ENCODE data around the gene DOCK1.

Gene DOCK1

GRCh38 chr10:127039435-127039834 is 134.2 kb downstream of the DOCK1 start:
- no peak for DNase-seq (ENCODE audit: low spot score)

GRCh38 chr10:127040756-127041155 is 135.5 kb downstream of the DOCK1 start:
- no peak for DNase-seq (ENCODE audit: low spot score)

- DNase-seq (ENCODE audit: low spot score) = peak; percentile 51
These were observed 136.3 kb downstream of the DOCK1 start for GRCh38 chr10:127041552-127041951.

GRCh38 chr10:127043301-127043700 is 138.1 kb downstream of the DOCK1 start:
- DNase-seq (ENCODE audit: low spot score) = no peak

- DNase-seq (ENCODE audit: low spot score) = no peak
These were observed 139.0 kb downstream of the DOCK1 start for GRCh38 chr10:127044186-127044585.

GRCh38 chr10:127046975-127047877 is 142.0 kb downstream of the DOCK1 start:
- DNase-seq (ENCODE audit: low spot score) = no peak

- DNase-seq (ENCODE audit: low spot score) = no peak
These were observed 142.6 kb downstream of the DOCK1 start for GRCh38 chr10:127047878-127048238.

- no peak for DNase-seq (ENCODE audit: low spot score)
These were observed 143.4 kb downstream of the DOCK1 start for GRCh38 chr10:127048630-127049029.

- no peak for DNase-seq (ENCODE audit: low spot score)
These were observed 146.8 kb downstream of the DOCK1 start for GRCh38 chr10:127052001-127052400.

- no peak for DNase-seq (ENCODE audit: low spot score)
These were observed 150.0 kb downstream of the DOCK1 start for GRCh38 chr10:127055263-127055662.

GRCh38 chr10:127059314-127059713 is 154.1 kb downstream of the DOCK1 start:
- DNase-seq (ENCODE audit: low spot score) = no peak

- no peak for DNase-seq (ENCODE audit: low spot score)
These were observed 158.5 kb downstream of the DOCK1 start for GRCh38 chr10:127063762-127064161.

GRCh38 chr10:127064474-127064873 is 159.2 kb downstream of the DOCK1 start:
- DNase-seq (ENCODE audit: low spot score) = no peak

- DNase-seq (ENCODE audit: low spot score) = no peak
These were observed 162.4 kb downstream of the DOCK1 start for GRCh38 chr10:127067542-127068194.

GRCh38 chr10:127068485-127068884 is 163.3 kb downstream of the DOCK1 start:
- no peak for DNase-seq (ENCODE audit: low spot score)

- DNase-seq (ENCODE audit: low spot score) = no peak
These were observed 164.2 kb downstream of the DOCK1 start for GRCh38 chr10:127069436-127069835.

GRCh38 chr10:127071126-127071525 is 165.9 kb downstream of the DOCK1 start:
- DNase-seq (ENCODE audit: low spot score) = no peak

- DNase-seq (ENCODE audit: low spot score) = no peak
These were observed 168.4 kb downstream of the DOCK1 start for GRCh38 chr10:127073666-127074065.

GRCh38 chr10:127079392-127079791 is 174.2 kb downstream of the DOCK1 start:
- DNase-seq (ENCODE audit: low spot score) = no peak

- no peak for DNase-seq (ENCODE audit: low spot score)
These were observed 175.1 kb downstream of the DOCK1 start for GRCh38 chr10:127080317-127080716.

GRCh38 chr10:127081851-127082345 is 176.7 kb downstream of the DOCK1 start:
- no peak for DNase-seq (ENCODE audit: low spot score)

GRCh38 chr10:127082651-127083050 is 177.4 kb downstream of the DOCK1 start:
- no peak for DNase-seq (ENCODE audit: low spot score)

GRCh38 chr10:127085957-127086356 is 180.7 kb downstream of the DOCK1 start:
- DNase-seq (ENCODE audit: low spot score) = no peak
